GM21367 (cell line): ENCODE results near the gene ZNF774.
"Not testable (repeated sequence)": the region's sequence is repeated elsewhere in the genome, so short reads cannot be mapped to it uniquely, and the experiment has no call there.

Experiments used
- ATAC-seq: cut with Tn5 transposase; IDR thresholded peaks from one replicate; pipeline ENCODE4 v1.9.1; 2021; ENCODE audit not compliant: unreplicated experiment

The ZNF774 gene

GRCh38 chr15:90344662-90345061 is 7.4 kb upstream of the ZNF774 start:
- ATAC-seq, result no peak

GRCh38 chr15:90345857-90346256 is 6.2 kb upstream of the ZNF774 start:
- no peak for ATAC-seq

- ATAC-seq, result not testable (repeated sequence)
These were observed 4.5 kb upstream of the ZNF774 start for GRCh38 chr15:90347431-90348065.

GRCh38 chr15:90348456-90348855 is 3.6 kb upstream of the ZNF774 start:
- ATAC-seq, result no peak

GRCh38 chr15:90349072-90349471 is 3.0 kb upstream of the ZNF774 start:
- no peak for ATAC-seq

- no peak for ATAC-seq
These were observed 2.3 kb upstream of the ZNF774 start for GRCh38 chr15:90349821-90350220.

GRCh38 chr15:90351479-90352106 is 491 bp upstream of the ZNF774 start:
- ATAC-seq, result peak; percentile 5

GRCh38 chr15:90354986-90355385 is 2.9 kb downstream of the ZNF774 start:
- no peak for ATAC-seq

- no peak for ATAC-seq
These were observed 6.3 kb downstream of the ZNF774 start for GRCh38 chr15:90358124-90359033.

- ATAC-seq, result no peak
These were observed 8.7 kb downstream of the ZNF774 start for GRCh38 chr15:90360746-90361145.

GRCh38 chr15:90362936-90363212 is 10.8 kb downstream of the ZNF774 start:
- no peak for ATAC-seq

- no peak for ATAC-seq
These were observed 12.2 kb downstream of the ZNF774 start for GRCh38 chr15:90364251-90364650.

- no peak for ATAC-seq
These were observed 13.5 kb downstream of the ZNF774 start for GRCh38 chr15:90365414-90366055.

GRCh38 chr15:90367576-90367975 is 15.5 kb downstream of the ZNF774 start:
- no peak for ATAC-seq

- no peak for ATAC-seq
These were observed 23.0 kb downstream of the ZNF774 start for GRCh38 chr15:90375071-90375470.

GRCh38 chr15:90376789-90377188 is 24.7 kb downstream of the ZNF774 start:
- no peak for ATAC-seq

- no peak for ATAC-seq
These were observed 27.2 kb downstream of the ZNF774 start for GRCh38 chr15:90379263-90379662.

- no peak for ATAC-seq
These were observed 29.4 kb downstream of the ZNF774 start for GRCh38 chr15:90381515-90381914.

- ATAC-seq, result no peak
These were observed 30.2 kb downstream of the ZNF774 start for GRCh38 chr15:90382320-90382719.

- no peak for ATAC-seq
These were observed 34.1 kb downstream of the ZNF774 start for GRCh38 chr15:90386221-90386620.
